Thymus (tissue), 11 donors: ENCODE results near the gene MEIOB. TPM values are rescaled to one million over a fixed set of nuclear protein-coding genes. Genes with fewer than 3 reads are reported as not detected.

Experiments
- DNase-seq, 9 donors: peaks; one replicate each; pipeline ENCODE4 v3.0.0-alpha.2; 2013; ENCODE audit warnings: low spot score in 9 of 9, low read depth in 6 of 9, missing footprints in 1 of 9
- H3K27ac ChIP-seq, 2 donors: one replicate each; pipeline ENCODE4 v1.5.1; 2013; ENCODE audit warnings: control low read depth in 1 of 2, low read depth in 1 of 2, low read length in 1 of 2, mild to moderate bottlenecking in 1 of 2, moderate library complexity in 1 of 2
- H3K27me3 ChIP-seq, 2 donors: one replicate each; pipeline ENCODE4 v1.5.1; 2013; ENCODE audit warnings: low read length in 1 of 2; ENCODE audit not compliant: control insufficient read depth in 2 of 2, insufficient read depth in 1 of 2
- H3K36me3 ChIP-seq, 2 donors: one replicate each; pipeline ENCODE4 v1.5.1; 2013; ENCODE audit warnings: low read length in 1 of 2, mild to moderate bottlenecking in 1 of 2, moderate library complexity in 1 of 2; ENCODE audit not compliant: control insufficient read depth in 2 of 2, insufficient read depth in 2 of 2
- H3K4me1 ChIP-seq, 2 donors: one replicate each; pipeline ENCODE4 v1.5.1; 2013; ENCODE audit warnings: low read length in 2 of 2; ENCODE audit not compliant: control insufficient read depth in 2 of 2, insufficient read depth in 2 of 2
- H3K4me3 ChIP-seq, 2 donors: one replicate each; pipeline ENCODE4 v1.5.1; 2013; ENCODE audit warnings: low read length in 2 of 2, control low read depth in 1 of 2, mild to moderate bottlenecking in 1 of 2
- H3K9me3 ChIP-seq, 2 donors: one replicate each; pipeline ENCODE4 v1.5.1; 2013; ENCODE audit warnings: low read length in 1 of 2, mild to moderate bottlenecking in 1 of 2; ENCODE audit not compliant: control insufficient read depth in 2 of 2, insufficient read depth in 1 of 2
- WGBS: extraction: QIAGEN DNeasy Blood & Tissue Kit; methylation state at CpG from one replicate; pipeline ENCODE4 v1.1.7; 2013; 5-methylcytosine and 5-hydroxymethylcytosine counted together
- polyA plus RNA-seq: library from polyadenylated mRNA; stranded (reverse); fragments of 200-250 nt; gene quantifications from one replicate; pipeline ENCODE4 v1.2.3, GENCODE V29; 2013
- total RNA-seq: library from RNA; stranded (reverse); fragments of 120-200 nt; gene quantifications from one replicate; pipeline ENCODE4 v1.2.4, GENCODE V29; 2013
- donor health status: healthy.

MEIOB gene
- total and polyA plus RNA-seq, 2 donors: 1.1 to 1.3 TPM

DNA sequence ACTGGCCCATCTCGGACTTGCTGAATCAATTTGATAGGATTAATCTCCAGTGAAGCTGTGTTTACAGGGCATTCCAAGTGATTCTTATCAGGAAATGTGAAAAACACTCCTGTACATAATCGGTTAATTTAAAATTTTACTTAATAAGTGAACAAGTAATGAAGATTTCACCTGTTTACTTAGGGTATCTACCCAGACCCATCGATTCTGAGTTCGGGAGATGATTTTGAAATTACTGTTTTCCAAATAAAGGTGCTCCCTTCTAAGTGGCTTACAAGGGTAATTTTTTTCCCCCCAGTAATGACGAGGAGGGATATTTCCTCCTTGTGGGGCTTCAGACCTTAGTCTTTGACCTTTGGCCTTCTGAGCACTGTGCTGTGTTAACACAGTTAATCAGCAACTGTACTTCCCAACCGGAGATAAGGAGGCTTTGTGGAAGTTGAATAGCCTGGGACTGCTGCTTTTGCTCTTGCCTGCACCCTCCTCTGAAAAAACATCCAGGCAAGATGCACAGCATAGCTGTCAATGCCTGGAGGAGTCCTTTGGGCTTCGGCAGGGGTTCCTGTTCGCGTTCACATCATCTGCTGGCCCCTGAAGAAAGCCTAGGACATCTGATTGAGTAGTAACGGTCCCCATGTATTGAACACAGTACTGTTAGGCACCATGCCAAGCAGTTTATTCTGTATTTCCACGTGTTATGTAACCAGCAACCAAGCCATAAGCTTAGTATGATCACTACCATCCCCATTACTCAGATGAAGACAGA, 43.1 kb downstream of the MEIOB start:
- H3K4me1 ChIP-seq: peaks cover 13 to 28% of the 10 kb centered on the region in 2 donors

DNA sequence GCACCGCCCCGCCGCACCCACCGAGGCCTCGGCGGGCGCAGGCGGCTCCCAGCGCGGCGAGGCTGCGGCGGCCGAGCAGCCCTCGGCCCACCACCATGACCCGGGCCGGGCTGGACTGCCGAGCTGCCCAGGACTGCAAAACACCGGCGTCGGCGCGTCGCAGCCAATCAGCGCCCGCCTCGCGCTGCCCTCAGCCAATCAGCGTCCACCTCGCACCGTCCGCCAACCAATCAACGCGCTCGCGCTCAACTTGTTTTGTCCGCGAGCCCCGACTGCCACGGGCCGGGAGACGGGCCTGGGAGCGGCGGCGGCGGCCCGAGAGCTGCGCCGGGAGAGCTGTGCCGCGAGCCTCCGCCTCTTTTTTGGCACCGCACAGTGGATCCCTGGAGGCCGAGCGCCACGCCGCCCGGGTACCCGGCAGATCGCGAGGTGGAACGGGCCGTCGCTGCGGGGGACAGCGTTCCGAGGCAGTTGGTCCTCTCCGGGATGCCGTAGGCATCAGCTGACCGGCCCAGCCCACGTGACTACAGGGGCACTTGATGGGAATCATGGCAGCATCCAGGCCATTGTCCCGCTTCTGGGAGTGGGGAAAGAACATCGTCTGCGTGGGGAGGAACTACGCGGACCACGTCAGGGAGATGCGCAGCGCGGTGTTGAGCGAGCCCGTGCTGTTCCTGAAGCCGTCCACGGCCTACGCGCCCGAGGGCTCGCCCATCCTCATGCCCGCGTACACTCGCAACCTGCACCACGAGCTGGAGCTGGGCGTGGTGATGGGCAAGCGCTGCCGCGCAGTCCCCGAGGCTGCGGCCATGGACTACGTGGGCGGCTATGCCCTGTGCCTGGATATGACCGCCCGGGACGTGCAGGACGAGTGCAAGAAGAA, 45.0 kb downstream of the MEIOB start, which contains the start of the genes FAHD1 and HAGH:
TSS of gene FAHD1 (plus strand) at position 516 of the 883 bp plus-strand sequence. CDS start at position 549, 33 bp downstream.
TSS of gene HAGH (minus strand) at position 135 of the 883 bp plus-strand sequence. CDS start at position 97, 38 bp downstream.
- Histone ChIP-seq H3K27me3 (peaks cover 0 to 12% of the 10 kb centered on the region in 2 donors), H3K9me3 (no peaks in the 10 kb centered on the region), H3K36me3 (peaks cover 5 to 19% of the 10 kb centered on the region in 2 donors), H3K27ac (peak within 1 kb of the TSS; percentile 38 to 83), H3K4me1 (peaks cover 13 to 30% of the 10 kb centered on the region in 2 donors), H3K4me3 (peak within 1 kb of the TSS; percentile 72 to 94)
- under 1% methylated on average over 104 of the region's 104 CpGs for WGBS
- peak; percentile 76 to 95 (median 91) for DNase-seq

More for the DNA sequence above, 43.1 kb downstream of the MEIOB start:
- 93% methylated on average over 11 of the region's 11 CpGs for WGBS
- peaks cover 0 to 9% of the 10 kb centered on the region in 2 donors for H3K36me3 ChIP-seq
- H3K9me3 ChIP-seq: no peaks in the 10 kb centered on the region
- H3K27ac ChIP-seq: no peak overlapping the region
- peaks cover 0 to 12% of the 10 kb centered on the region in 2 donors for H3K27me3 ChIP-seq
- DNase-seq: no peak
- no peak overlapping the region for H3K4me3 ChIP-seq

DNA sequence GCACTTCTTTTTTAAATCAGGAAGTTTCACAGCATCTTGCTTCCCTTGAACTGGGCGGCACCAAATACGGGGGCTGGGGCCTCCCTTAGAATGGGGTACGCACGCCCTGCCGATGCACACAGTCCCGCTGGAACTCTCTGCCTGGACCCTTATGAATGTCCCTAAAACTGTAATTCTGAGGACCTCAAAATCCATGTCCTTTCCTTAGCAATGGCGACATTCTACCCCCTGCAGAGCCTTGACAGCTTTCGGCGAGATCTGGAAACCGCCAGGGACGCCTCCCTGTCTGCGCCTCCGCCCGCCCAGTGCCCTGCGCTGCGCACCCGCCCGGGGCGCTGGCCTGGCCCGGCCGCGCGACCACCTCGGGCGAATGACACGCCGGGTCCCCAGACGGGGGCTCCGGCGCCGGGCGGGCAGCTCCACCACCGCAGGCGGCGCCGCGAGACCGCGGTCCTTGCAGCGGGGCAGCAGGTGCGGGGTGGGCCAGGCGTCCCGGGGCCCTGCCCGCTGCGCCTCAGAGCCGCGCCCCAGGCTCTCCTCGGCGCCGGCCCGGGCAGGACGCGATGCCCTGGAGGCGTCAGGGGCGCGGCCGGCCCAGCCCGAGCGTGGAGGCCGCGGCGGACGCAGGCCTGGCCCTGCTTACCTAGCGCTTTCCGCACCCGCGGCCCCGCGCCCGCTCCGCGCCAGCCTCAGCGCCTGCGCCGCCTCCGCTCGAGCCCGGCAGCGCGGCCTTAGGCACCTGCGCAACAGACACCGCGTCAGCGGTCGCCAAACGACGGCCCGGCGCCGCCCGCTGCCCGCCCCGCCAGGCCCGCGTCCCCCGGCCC, 45.9 kb downstream of the MEIOB start:
- WGBS: under 1% methylated on average over 96 of the region's 96 CpGs
- H3K27me3 ChIP-seq: peaks cover 0 to 12% of the 10 kb centered on the region in 2 donors
- H3K4me3 ChIP-seq: peak overlapping the region; percentile 42 to 94
- H3K36me3 ChIP-seq: peaks cover 10 to 21% of the 10 kb centered on the region in 2 donors
- peak overlapping the region in 1 of 2 donors; percentile 83 for H3K27ac ChIP-seq
- peak in 5 of 9 donors; percentile 52 to 79 (median 74) for DNase-seq
- no peaks in the 10 kb centered on the region for H3K9me3 ChIP-seq
- peaks cover 13 to 30% of the 10 kb centered on the region in 2 donors for H3K4me1 ChIP-seq

DNA sequence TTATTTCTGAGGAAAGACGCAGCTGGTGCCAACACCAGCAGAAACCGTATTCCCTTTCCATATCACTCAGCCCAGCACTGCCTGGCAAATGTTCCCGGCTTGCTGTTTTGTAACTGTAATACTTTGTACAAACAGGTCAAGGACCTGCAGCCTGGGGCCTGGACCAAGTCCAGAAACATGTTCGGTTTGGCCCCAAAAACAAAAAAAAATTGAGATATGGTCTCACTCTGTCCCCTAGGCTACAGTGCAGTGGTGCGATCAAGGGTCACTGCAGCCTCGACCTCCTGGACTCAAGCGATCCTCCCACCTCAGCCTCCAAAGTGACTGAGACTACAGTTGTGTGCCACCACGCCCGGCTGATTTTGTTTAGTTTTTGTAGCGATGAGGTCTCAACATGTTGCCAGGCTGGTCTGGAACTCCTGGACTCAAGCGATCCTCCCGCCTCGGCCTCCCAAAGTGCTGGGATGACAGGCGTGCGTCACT, 46.5 kb downstream of the MEIOB start:
- peak overlapping the region; percentile 42 to 94 for H3K4me3 ChIP-seq
- H3K36me3 ChIP-seq: peaks cover 15 to 27% of the 10 kb centered on the region in 2 donors
- peaks cover 0 to 12% of the 10 kb centered on the region in 2 donors for H3K27me3 ChIP-seq
- 74% methylated on average over 15 of the region's 15 CpGs for WGBS
- H3K4me1 ChIP-seq: peaks cover 13 to 30% of the 10 kb centered on the region in 2 donors
- H3K27ac ChIP-seq: no peak overlapping the region
- H3K9me3 ChIP-seq: no peaks in the 10 kb centered on the region
- no peak for DNase-seq

DNA sequence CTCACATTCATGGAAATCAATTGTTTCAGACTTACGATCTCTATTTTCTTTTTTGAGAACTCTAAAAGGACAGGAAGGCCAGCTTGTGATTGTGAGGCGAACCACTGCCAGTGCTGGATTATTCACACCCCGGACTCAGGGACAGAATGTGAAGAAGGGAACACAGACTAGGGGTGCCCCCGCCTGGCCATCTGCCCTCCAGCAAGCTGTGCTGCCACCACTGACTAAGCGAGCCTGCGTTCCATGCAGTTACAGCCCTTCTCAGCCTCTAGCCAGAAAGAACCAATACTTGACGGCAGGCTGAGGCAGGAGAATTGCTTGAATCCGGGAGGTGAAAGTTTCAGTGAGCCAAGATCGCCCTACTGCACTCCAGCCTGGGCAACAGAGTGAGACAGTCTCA, 48.1 kb downstream of the MEIOB start:
- H3K36me3 ChIP-seq: peaks cover 15 to 35% of the 10 kb centered on the region in 2 donors
- no peak for DNase-seq
- no peaks in the 10 kb centered on the region for H3K9me3 ChIP-seq
- WGBS: 92% methylated on average over 9 of the region's 9 CpGs
- H3K4me3 ChIP-seq: no peak overlapping the region
- peaks cover 13 to 27% of the 10 kb centered on the region in 2 donors for H3K4me1 ChIP-seq
- H3K27me3 ChIP-seq: peaks cover 0 to 12% of the 10 kb centered on the region in 2 donors
- no peak overlapping the region for H3K27ac ChIP-seq

DNA sequence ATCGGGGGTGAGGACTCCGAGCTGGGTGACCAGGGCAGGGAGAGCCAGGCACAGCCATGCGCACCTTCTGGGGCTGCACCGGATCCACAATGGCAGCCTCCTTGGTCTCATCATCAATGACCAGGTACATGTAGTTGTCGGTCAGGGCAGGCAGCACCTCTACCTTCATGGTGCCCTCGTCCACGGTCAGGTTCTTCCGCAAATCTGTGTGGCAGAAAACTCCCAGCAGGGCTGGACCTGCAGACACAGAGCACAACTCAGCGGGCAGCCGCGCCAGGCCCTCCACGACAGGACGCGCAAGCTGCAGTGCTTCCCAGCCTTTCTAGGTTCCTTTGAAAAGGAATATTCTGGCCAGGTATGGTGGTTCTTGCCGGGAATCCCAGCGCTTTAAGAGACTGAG, 49.2 kb downstream of the MEIOB start:
- no peaks in the 10 kb centered on the region for H3K9me3 ChIP-seq
- no peak overlapping the region for H3K4me3 ChIP-seq
- no peak overlapping the region for H3K27ac ChIP-seq
- DNase-seq: no peak
- H3K4me1 ChIP-seq: peaks cover 12 to 23% of the 10 kb centered on the region in 2 donors
- peaks cover 18 to 44% of the 10 kb centered on the region in 2 donors for H3K36me3 ChIP-seq
- 94% methylated on average over 16 of the region's 16 CpGs for WGBS
- peaks cover 0 to 12% of the 10 kb centered on the region in 2 donors for H3K27me3 ChIP-seq

DNA sequence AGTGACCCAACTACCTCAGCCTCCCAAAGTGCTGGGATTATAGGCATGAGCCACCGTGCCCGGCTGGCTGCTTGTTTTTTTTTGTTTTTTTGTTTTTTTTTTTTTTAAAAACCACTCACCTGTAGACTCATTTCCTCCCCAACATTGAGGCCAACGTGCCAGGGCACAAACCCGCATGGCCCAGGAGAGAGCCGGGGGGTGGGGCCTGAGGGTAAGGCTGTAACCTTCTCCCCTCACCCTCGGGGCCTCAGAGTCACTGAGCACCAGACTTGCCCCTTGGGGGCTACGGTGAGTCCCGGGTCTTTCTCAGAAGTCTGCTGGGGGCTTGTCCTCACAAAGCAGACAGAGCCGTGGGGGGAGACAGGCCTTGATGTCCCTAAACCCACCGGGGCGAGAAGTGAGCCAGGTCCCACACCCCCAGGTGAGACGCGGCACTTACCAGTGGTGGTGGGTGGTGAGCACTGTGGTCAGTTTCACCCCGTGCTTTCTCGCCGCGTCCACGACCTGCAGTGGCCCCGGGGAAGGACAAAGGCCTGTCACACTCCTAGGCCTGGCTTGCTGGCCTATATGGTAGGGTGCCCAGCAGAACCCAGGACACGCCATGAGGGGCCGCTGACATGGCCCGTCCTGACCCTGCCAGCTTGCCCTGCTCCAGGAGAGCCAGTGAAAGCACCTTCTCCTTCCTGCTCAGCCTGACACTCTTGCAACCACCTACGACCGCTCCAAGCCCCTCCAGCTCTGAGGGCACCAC, 49.9 kb downstream of the MEIOB start:
- Histone ChIP-seq H3K27me3 (peaks cover 0 to 8% of the 10 kb centered on the region in 2 donors), H3K27ac (no peak overlapping the region), H3K4me1 (peaks cover 8 to 17% of the 10 kb centered on the region in 2 donors), H3K9me3 (no peaks in the 10 kb centered on the region), H3K36me3 (peaks cover 18 to 45% of the 10 kb centered on the region in 2 donors), H3K4me3 (no peak overlapping the region)
- WGBS: 96% methylated on average over 24 of the region's 24 CpGs
- no peak for DNase-seq

DNA sequence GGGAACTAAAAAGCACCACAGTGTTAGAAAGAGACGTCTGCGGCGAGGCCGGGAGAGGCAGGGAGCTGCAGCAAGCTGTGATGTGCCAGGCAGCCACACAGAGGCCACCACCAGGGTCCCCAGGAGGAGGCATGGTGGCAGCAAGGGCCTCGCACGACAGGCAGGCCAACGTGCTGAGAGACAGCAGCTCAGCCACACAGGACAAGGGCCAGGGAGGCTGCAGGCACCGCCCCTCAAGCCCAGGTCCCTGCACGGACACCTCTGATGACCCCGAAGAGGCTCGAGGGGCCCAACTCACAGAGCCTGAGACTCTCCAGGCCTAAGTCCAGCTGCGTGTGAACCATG, 51.0 kb downstream of the MEIOB start:
- H3K36me3 ChIP-seq: peaks cover 25 to 55% of the 10 kb centered on the region in 2 donors
- over 99% methylated on average over 12 of the region's 12 CpGs for WGBS
- H3K27ac ChIP-seq: no peak overlapping the region
- no peak for DNase-seq
- peaks cover 0 to 8% of the 10 kb centered on the region in 2 donors for H3K27me3 ChIP-seq
- no peak overlapping the region for H3K4me3 ChIP-seq
- H3K9me3 ChIP-seq: no peaks in the 10 kb centered on the region
- peaks cover 8 to 17% of the 10 kb centered on the region in 2 donors for H3K4me1 ChIP-seq
